Endothelial cell of hepatic sinusoid (primary cell): Measurements from ENCODE around the gene ACVR1C.

Source experiments
- in situ Hi-C: cut with HindIII; loops from 2 replicates; pipeline ENCODE4 v1.10.0; 2017; ENCODE audit warnings: low sequenced_read_pairs

The ACVR1C gene

GRCh38 chr2:157628477-157629415, at the start of gene ACVR1C:
Gene ACVR1C, minus strand, starts transcription at chr2:157628864. Its CDS starts 220 bp downstream, at chr2:157628644.
- in situ Hi-C loops: no loop called here

DNA sequence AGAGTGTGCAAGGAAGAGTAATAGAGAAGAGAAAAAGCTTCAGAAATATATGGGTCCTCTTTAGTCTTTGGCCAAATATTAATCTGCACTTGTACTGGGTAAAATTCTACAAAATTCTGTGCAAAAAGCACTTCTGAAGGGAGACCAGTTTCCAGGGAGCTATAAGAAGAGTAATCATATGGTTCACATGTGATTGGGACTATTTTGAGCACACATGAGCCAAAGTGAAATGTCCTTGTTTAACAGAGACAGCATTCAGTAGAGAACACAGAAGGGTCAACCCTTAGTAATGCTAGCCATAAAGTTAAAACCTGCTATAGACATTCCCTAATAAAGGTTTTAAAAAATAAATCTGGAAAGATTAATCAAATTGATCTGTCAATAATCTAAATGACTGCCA, 49.3 kb upstream of the ACVR1C start:
- in situ Hi-C loops: no loop called here

DNA sequence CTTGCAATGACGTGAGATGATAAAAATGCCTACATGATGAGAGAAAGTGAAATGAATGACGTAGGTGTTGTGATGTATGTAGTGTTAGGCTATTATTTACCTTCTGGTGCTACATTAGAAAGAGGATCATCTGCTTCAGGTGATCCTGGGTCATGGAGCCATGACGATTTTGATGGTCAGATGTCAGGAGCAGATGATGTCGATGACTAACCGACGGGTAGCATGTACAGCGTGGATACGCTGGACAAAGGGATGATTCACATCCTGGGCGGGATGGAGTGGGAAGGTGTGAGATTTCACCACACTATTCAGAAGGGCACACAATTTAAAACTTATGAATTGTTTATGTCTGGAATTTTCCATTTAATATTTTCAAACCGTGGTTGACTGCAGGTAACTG, 43.5 kb upstream of the ACVR1C start:
- in situ Hi-C loops: no loop called here

DNA sequence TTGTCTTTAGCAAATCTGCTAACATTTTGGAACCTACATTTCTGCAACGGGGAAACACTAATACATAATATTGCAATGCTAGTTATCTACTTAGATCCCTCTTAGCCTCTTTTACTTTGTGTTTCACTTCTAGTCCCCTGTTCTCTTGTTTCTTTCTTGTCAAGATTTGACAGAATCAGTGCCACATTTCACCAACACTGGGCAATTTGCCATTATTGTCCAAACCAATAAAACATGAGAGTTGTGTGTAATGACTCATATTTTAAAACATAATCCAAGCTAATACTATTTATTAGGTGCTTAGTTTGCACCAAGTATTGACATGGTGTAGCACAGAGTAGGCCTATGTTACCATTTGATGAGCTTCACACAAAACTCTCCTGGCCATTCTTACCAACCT, 33.7 kb upstream of the ACVR1C start:
- in situ Hi-C loops: no loop called here

- in situ Hi-C loops: no loop called here
These were observed 33.1 kb upstream of the ACVR1C start for GRCh38 chr2:157661776-157662175.

GRCh38 chr2:157657858-157658257, 29.2 kb upstream of the ACVR1C start:
- in situ Hi-C loops: no loop called here

- in situ Hi-C loops: no loop called here
These were observed 28.4 kb upstream of the ACVR1C start for GRCh38 chr2:157657101-157657500.

DNA sequence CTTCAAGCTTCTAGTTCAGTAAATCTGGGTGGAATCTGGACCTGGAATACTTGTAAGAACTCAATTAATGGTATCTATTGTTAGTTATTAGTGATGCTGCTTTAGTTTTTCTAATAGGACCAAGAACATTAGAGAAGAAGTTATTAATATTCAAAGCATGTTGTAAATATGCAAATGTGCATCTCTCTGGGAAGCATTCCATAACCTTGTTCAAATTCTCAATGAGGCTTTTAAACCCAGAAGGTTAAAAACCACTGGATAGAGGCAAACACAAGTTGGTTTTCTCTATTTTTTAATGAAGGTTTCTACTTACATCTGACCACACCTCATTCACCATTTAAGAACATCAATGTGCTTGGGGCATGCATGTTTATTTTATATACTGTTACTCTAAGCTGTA, 16.1 kb upstream of the ACVR1C start:
- in situ Hi-C loops: no loop called here

- in situ Hi-C loops: no loop called here
These were observed 3.2 kb upstream of the ACVR1C start for GRCh38 chr2:157631861-157632260.

GRCh38 chr2:157627594-157628476, 829 bp downstream of the ACVR1C start:
- in situ Hi-C loops: no loop called here

DNA sequence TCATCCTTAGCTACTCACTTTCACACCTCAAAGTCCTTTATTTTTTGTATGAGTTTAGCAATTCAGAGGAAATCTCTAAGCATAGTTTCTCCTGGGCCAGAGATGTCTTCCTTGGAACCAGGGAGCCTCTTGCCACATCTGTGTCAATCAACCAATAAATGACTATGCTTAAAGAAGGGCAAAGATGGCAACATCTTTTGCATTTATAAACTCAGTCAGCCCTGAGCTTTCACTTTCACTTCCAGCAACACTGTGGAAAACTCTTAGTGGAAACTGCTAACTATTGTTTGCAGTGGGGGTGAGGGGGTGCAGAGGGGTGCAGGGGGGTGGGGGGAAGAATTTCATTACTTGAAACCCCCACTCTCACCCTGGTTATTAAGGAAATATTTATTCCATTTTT, 3.4 kb downstream of the ACVR1C start:
- in situ Hi-C loops: no loop called here

GRCh38 chr2:157620956-157621355, 7.7 kb downstream of the ACVR1C start:
- in situ Hi-C loops: no loop called here

- in situ Hi-C loops: no loop called here
These were observed 16.9 kb downstream of the ACVR1C start for GRCh38 chr2:157611726-157612125.

- in situ Hi-C loops: no loop called here
These were observed 17.6 kb downstream of the ACVR1C start for GRCh38 chr2:157611110-157611509.

DNA sequence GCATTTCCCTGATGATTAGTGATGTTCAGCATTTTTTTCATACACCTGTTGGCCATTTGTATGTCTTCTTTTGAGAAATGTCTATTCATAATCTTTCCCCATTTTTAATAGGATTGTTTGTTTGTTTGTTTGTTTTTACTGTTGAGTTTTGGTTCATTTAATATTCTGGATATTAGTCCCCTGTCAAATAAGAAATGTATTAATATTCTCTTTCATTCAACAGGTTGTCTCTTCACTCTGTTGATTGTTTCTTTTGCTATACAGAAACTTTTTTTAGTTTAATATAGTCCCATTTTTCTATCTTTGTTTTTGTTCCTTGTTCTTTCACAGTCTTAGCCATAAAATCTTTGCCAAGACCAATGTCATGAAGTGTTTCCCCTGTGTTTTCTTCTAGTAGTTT, 22.1 kb downstream of the ACVR1C start:
- in situ Hi-C loops: no loop called here

DNA sequence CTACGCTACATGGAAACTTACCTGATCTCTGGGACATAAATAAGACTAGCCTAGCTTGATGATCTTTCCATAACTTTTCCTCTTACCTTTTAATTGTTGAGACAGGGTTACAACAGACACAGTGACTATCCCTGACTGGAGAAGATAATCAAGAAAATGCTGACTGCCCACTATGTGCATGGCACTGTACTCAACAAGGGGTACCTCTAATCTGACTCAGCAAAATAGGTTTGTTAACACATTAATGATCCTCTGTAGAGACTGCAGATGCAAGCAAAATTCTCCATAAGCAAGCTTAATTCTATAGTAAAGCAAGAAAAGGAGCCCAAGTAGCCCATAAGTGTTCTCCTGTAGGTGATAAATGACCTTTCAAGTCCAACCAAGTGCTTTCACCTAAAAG, 25.5 kb downstream of the ACVR1C start:
- in situ Hi-C loops: no loop called here

DNA sequence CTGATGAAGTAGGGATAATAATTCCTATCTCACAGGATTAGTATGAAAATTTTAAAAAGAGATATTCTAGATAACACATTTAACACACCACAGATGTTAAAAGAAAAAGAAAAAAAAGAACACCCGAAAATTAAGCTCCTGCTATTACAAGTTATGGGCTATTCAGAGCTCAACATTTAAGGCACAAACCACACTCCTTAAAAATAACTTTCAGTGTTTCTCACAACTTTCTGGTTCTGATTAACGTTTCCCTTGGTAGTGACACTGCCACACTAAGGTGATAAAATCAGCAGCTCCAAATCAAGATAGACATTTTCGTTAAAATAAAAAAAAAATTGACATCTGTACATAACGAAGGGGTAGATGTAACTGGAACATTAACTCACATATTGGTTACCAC, 26.9 kb downstream of the ACVR1C start:
- in situ Hi-C loops: no loop called here

- in situ Hi-C loops: no loop called here
These were observed 31.5 kb downstream of the ACVR1C start for GRCh38 chr2:157596992-157597681.

DNA sequence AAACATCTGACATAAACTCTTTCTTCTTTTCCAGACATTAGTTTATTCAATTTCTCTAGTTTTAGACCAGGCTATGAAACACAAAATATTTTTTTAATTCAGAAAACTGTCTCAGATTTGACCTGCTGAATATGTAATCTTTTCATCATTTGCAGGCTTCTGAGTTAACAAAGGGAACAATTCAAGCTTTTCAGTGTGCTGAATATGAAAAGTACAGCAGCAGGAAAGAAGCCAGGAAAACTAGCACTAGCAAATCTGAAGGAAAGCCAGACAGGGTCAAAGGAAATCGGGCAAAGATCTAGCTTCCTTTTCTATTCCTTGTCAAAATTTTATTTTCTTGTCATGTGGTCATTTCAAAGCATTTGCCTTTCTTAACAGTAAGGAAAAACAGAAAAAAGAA, 35.3 kb downstream of the ACVR1C start:
- in situ Hi-C loops: no loop called here

DNA sequence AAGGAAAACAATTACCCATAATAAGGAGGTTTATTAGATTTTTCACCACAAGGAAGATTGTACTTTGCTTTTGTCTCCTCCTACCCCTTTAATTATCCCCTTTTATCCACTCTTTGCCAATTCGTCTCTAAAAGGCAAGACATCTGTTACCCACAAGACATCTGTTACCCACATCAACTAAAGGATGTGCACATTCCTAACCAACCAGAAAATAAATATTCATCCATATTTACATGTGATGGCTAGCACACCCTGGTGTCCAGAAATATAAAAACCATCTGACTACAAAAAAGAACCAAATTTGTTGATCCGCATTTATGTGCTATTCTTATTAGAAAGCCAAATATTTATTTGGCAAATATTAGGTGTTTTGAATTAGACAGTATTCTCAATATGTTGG, 35.7 kb downstream of the ACVR1C start:
- in situ Hi-C loops: no loop called here

DNA sequence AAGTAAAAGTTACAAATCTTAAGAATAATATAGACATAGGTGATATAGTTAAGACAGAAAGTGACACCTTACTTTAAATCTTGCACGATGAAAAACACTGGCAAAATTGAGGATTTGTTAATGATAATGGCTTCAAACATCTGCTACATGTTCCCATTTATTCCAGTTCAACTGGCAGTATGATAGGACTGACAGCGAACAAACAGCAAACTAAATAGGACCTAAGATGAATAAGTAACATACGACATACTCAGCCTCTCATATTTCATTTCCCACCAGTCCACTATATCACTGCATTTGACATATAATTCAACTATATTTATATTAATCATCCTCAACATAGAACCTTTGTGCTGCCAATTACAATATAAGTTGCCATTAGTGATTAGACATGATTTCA, 36.3 kb downstream of the ACVR1C start:
- in situ Hi-C loops: no loop called here
